Calu3 (cell line): Measurements from ENCODE around the gene CDCP2. TPM values are rescaled to one million over a fixed set of nuclear protein-coding genes. Genes with fewer than 3 reads are reported as not detected.
"Not testable (repeated sequence)": the region's sequence is repeated elsewhere in the genome, so short reads cannot be mapped to it uniquely, and the experiment has no call there.

ENCODE experiments used
- BruUV-seq: library from RNA; stranded (reverse); fragments of 400-500 nt; replicated peaks from 2 replicates; lab custom pipeline; 2021; lab: Mats Ljungman, UMichigan
- CTCF ChIA-PET: fragments of 300-600 bp; sonication (Branson Sonifier 250); formaldehyde crosslinking; loops from one replicate; lab custom pipeline; 2022; ENCODE audit warnings: antibody characterized with exemption; lab: Charles Lee
- DNase-seq: peaks from one replicate; pipeline ENCODE4 v3.0.0; 2022
- H3K27ac Mint-ChIP-seq: one replicate; pipeline ENCODE4 v1.8.0; 2022; ENCODE audit warnings: mixed read lengths; ENCODE audit not compliant: unreplicated experiment
- H3K27me3 Mint-ChIP-seq: one replicate; pipeline ENCODE4 v1.8.0; 2022; ENCODE audit warnings: mixed read lengths; ENCODE audit not compliant: unreplicated experiment
- H3K36me3 Mint-ChIP-seq: one replicate; pipeline ENCODE4 v1.8.0; 2022; ENCODE audit warnings: mild to moderate bottlenecking, moderate library complexity, mixed read lengths; ENCODE audit not compliant: insufficient read depth, unreplicated experiment
- H3K4me1 Mint-ChIP-seq: one replicate; pipeline ENCODE4 v1.8.0; 2022; ENCODE audit warnings: mild to moderate bottlenecking, low read depth, mixed read lengths; ENCODE audit not compliant: unreplicated experiment
- H3K4me3 Mint-ChIP-seq: one replicate; pipeline ENCODE4 v1.8.0; 2022; ENCODE audit warnings: mild to moderate bottlenecking, low read depth, moderate library complexity, mixed read lengths; ENCODE audit not compliant: unreplicated experiment
- H3K9me3 Mint-ChIP-seq: one replicate; pipeline ENCODE4 v1.8.0; 2022; ENCODE audit warnings: low read depth, mixed read lengths; ENCODE audit not compliant: unreplicated experiment
- intact Hi-C: fragments of 100-400 bp; cut with micrococcal nuclease; formaldehyde crosslinking; loops from one replicate; pipeline ENCODE4 v1.10.0; 2022; ENCODE audit not compliant: unreplicated experiment
- total RNA-seq: library from RNA; stranded (reverse); gene quantifications from 2 replicates; pipeline ENCODE4 v1.2.3, GENCODE V29; 2022
- TF ChIP-seq, protein P1 (sequence below): fragments of 200-600 bp; IDR thresholded peaks from one replicate; pipeline ENCODE4 v1.8.0; 2022; ENCODE audit warnings: antibody characterized with exemption; ENCODE audit not compliant: unreplicated experiment

Gene CDCP2
- total RNA-seq, 1 experiment from 2014 or later, result not detected

DNA sequence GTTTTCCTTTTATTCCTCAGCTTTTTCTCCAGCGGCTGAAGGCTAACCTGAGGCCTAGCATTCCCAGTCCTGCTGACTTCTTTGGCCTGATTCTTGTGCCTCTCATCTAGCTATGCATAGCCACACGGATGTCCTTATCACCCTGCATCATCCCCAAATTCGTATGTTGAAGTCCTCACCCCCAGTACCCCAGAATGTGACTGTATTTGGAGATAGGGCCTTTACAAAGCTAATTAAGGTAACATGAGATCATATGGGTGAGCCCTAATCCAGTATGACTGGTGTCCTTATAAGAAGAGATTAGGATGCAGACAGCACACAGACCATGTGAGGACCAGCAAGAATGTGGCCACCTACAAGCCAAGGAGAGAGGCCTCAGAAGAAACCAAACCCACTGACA is 44.6 kb downstream of the CDCP2 start:
- BruUV-seq, result no TSS peak
- H3K27ac Mint-ChIP-seq, result no peak overlapping the region
- H3K27me3 Mint-ChIP-seq, result no peaks in the 10 kb centered on the region
- no peak overlapping the region for H3K4me3 Mint-ChIP-seq
- no peaks in the 10 kb centered on the region for H3K36me3 Mint-ChIP-seq
- CTCF ChIA-PET, result no interaction called here
- no peak for DNase-seq
- H3K9me3 Mint-ChIP-seq, result no peaks in the 10 kb centered on the region
- no peaks in the 10 kb centered on the region for H3K4me1 Mint-ChIP-seq
- TF ChIP-seq, protein P1, sequence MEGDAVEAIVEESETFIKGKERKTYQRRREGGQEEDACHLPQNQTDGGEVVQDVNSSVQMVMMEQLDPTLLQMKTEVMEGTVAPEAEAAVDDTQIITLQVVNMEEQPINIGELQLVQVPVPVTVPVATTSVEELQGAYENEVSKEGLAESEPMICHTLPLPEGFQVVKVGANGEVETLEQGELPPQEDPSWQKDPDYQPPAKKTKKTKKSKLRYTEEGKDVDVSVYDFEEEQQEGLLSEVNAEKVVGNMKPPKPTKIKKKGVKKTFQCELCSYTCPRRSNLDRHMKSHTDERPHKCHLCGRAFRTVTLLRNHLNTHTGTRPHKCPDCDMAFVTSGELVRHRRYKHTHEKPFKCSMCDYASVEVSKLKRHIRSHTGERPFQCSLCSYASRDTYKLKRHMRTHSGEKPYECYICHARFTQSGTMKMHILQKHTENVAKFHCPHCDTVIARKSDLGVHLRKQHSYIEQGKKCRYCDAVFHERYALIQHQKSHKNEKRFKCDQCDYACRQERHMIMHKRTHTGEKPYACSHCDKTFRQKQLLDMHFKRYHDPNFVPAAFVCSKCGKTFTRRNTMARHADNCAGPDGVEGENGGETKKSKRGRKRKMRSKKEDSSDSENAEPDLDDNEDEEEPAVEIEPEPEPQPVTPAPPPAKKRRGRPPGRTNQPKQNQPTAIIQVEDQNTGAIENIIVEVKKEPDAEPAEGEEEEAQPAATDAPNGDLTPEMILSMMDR, result no peak
- intact Hi-C loops, result no loop called here

DNA sequence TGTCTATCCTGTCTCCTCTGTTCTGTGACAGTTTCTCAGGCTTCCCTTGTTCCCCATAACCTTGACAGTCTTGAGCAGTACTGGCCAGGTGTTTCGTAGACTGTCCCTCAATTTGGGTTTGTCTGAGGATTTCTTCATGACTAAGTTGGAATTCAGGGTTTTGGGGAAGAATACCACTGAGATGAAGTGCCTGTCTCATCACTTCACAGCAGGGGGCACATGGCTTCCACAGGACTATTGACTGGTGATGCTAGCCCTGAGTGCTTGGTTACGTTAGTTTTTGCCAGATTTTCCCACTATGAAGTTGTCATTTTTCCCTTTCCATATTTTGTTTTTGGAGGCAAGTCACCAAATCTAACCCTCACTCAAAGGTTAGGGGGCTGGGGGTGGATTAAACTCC is 45.7 kb downstream of the CDCP2 start:
- intact Hi-C loops, result no loop called here
- no peak overlapping the region for H3K4me3 Mint-ChIP-seq
- TF ChIP-seq, protein P1, result no peak
- H3K27me3 Mint-ChIP-seq, result no peaks in the 10 kb centered on the region
- CTCF ChIA-PET, result no interaction called here
- no peaks in the 10 kb centered on the region for H3K36me3 Mint-ChIP-seq
- H3K4me1 Mint-ChIP-seq, result no peaks in the 10 kb centered on the region
- H3K27ac Mint-ChIP-seq, result no peak overlapping the region
- no TSS peak for BruUV-seq
- DNase-seq, result no peak
- H3K9me3 Mint-ChIP-seq, result no peaks in the 10 kb centered on the region

DNA sequence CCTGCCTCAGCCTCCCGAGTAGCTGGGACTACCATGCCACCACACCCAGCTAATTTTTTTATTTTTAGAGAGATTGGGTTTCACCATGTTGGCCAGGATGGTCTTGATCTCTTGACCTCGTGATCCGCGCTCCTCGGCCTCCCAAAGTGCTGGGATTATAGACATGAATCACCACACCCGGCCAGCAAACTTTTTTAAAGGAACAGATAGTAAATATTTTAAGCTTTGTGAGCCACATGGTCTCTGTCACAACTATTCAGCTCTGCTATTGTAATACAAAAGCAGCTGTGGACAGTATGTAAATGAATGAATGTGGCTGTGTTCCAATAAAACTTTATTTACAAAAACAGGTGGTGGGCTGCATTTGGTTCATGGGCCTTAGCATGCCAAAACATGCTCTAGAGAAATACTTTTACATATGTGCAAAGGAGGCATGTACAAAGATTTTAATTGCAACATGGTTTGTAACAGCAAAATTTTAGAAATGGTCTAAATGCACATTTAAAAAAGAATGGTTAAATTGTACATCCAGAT is 47.0 kb downstream of the CDCP2 start:
- H3K4me3 Mint-ChIP-seq, result no peak overlapping the region
- CTCF ChIA-PET, result interaction anchor here (0.7 kb wide), 1 partner anchor 49 kb away, joined by 3 read pairs; no protein-coding TSS in a partner anchor
- no peaks in the 10 kb centered on the region for H3K27me3 Mint-ChIP-seq
- H3K9me3 Mint-ChIP-seq, result no peaks in the 10 kb centered on the region
- TF ChIP-seq, protein P1, result no peak
- intact Hi-C loops, result no loop called here
- no peaks in the 10 kb centered on the region for H3K36me3 Mint-ChIP-seq
- BruUV-seq, result no TSS peak
- H3K4me1 Mint-ChIP-seq, result no peaks in the 10 kb centered on the region
- no peak overlapping the region for H3K27ac Mint-ChIP-seq
- no peak for DNase-seq

- intact Hi-C loops, result no loop called here
- H3K4me3 Mint-ChIP-seq, result no peak overlapping the region
- no TSS peak for BruUV-seq
These were observed 47.7 kb downstream of the CDCP2 start for GRCh38 chr1:54105080-54105479.

GRCh38 chr1:54104613-54105012 is 48.2 kb downstream of the CDCP2 start:
- H3K27me3 Mint-ChIP-seq, BruUV-seq, H3K27ac Mint-ChIP-seq, H3K4me3 Mint-ChIP-seq, H3K9me3 Mint-ChIP-seq, CTCF ChIA-PET, H3K36me3 Mint-ChIP-seq, intact Hi-C loops, DNase-seq, H3K4me1 Mint-ChIP-seq: not testable (repeated sequence)

More at GRCh38 chr1:54105080-54105479, 47.7 kb downstream of the CDCP2 start:
- H3K9me3 Mint-ChIP-seq, result no peaks in the 10 kb centered on the region
- no peaks in the 10 kb centered on the region for H3K4me1 Mint-ChIP-seq
- no peak overlapping the region for H3K27ac Mint-ChIP-seq
- no peaks in the 10 kb centered on the region for H3K27me3 Mint-ChIP-seq
- CTCF ChIA-PET, result no interaction called here
- TF ChIP-seq, protein P1, result no peak
- no peak for DNase-seq
- H3K36me3 Mint-ChIP-seq, result no peaks in the 10 kb centered on the region
